ENCODE data around the gene AUTS2. TPM values are rescaled to one million over a fixed set of nuclear protein-coding genes. Genes with fewer than 3 reads are reported as not detected.

AUTS2 gene
- total RNA-seq, 1 donor from 2014 or later, result 7.7 TPM

GRCh38 chr7:70693686-70694433 lies 1095.6 kb downstream of the AUTS2 start:
- intact Hi-C loops (cut with micrococcal nuclease), result no loop called here

- intact Hi-C loops (cut with micrococcal nuclease), result no loop called here
Measured at GRCh38 chr7:70694434-70694970, 1096.2 kb downstream of the AUTS2 start.

- intact Hi-C loops (cut with micrococcal nuclease), result loop anchor here (1.0 to 5.0 kb wide), 4 partner anchors 47 to 383 kb away; no protein-coding TSS in a partner anchor
Measured at GRCh38 chr7:70694971-70695794, 1096.9 kb downstream of the AUTS2 start.

GRCh38 chr7:70695795-70696083 lies 1097.5 kb downstream of the AUTS2 start:
- intact Hi-C loops (cut with micrococcal nuclease), result loop anchor here (1.0 to 5.0 kb wide), 4 partner anchors 47 to 383 kb away; no protein-coding TSS in a partner anchor

- intact Hi-C loops (cut with micrococcal nuclease), result loop anchor here (5.0 kb wide), 3 partner anchors 81 to 384 kb away; no protein-coding TSS in a partner anchor
Measured at GRCh38 chr7:70696201-70696754, 1098.0 kb downstream of the AUTS2 start.

GRCh38 chr7:70698219-70698832 lies 1100.1 kb downstream of the AUTS2 start:
- intact Hi-C loops (cut with micrococcal nuclease), result loop anchor here (5.0 kb wide), 3 partner anchors 79 to 386 kb away; no protein-coding TSS in a partner anchor

- intact Hi-C loops (cut with micrococcal nuclease), result loop anchor here (5.0 kb wide), 3 partner anchors 78 to 387 kb away; no protein-coding TSS in a partner anchor
Measured at GRCh38 chr7:70699271-70699670, 1101.0 kb downstream of the AUTS2 start.

- intact Hi-C loops (cut with micrococcal nuclease), result no loop called here
Measured at GRCh38 chr7:70700055-70700940, 1102.0 kb downstream of the AUTS2 start.

- intact Hi-C loops (cut with micrococcal nuclease), result no loop called here
Measured at GRCh38 chr7:70700941-70701425, 1102.7 kb downstream of the AUTS2 start.

GRCh38 chr7:70701477-70701876 lies 1103.2 kb downstream of the AUTS2 start:
- intact Hi-C loops (cut with micrococcal nuclease), result no loop called here

GRCh38 chr7:70701991-70702390 lies 1103.7 kb downstream of the AUTS2 start:
- intact Hi-C loops (cut with micrococcal nuclease), result no loop called here

GRCh38 chr7:70703785-70704184 lies 1105.5 kb downstream of the AUTS2 start:
- intact Hi-C loops (cut with micrococcal nuclease), result no loop called here

GRCh38 chr7:70704831-70705346 lies 1106.6 kb downstream of the AUTS2 start:
- intact Hi-C loops (cut with micrococcal nuclease), result no loop called here

GRCh38 chr7:70706204-70706603 lies 1107.9 kb downstream of the AUTS2 start:
- intact Hi-C loops (cut with micrococcal nuclease), result no loop called here

- intact Hi-C loops (cut with micrococcal nuclease), result no loop called here
Measured at GRCh38 chr7:70706698-70707097, 1108.4 kb downstream of the AUTS2 start.

- intact Hi-C loops (cut with micrococcal nuclease), result no loop called here
Measured at GRCh38 chr7:70707823-70708243, 1109.6 kb downstream of the AUTS2 start.

GRCh38 chr7:70710011-70710480 lies 1111.8 kb downstream of the AUTS2 start:
- intact Hi-C loops (cut with micrococcal nuclease), result no loop called here

GRCh38 chr7:70710651-70711050 lies 1112.4 kb downstream of the AUTS2 start:
- intact Hi-C loops (cut with micrococcal nuclease), result no loop called here

- intact Hi-C loops (cut with micrococcal nuclease), result no loop called here
Measured at GRCh38 chr7:70711452-70711851, 1113.2 kb downstream of the AUTS2 start.

- intact Hi-C loops (cut with micrococcal nuclease), result no loop called here
Measured at GRCh38 chr7:70712942-70713341, 1114.7 kb downstream of the AUTS2 start.
